ENCODE results near the gene SH3PXD2A. TPM values are rescaled to one million over a fixed set of nuclear protein-coding genes. Genes with fewer than 3 reads are reported as not detected.

Gene SH3PXD2A
- total RNA-seq, 1 donor = 58.3 TPM

- peak; percentile 76 for DNase-seq (ENCODE audit: low read depth)
- no peak overlapping the region for H3K4me3 ChIP-seq (ENCODE audit: low read depth, low read length)
- peak; percentile 91 for TF ChIP-seq CTCF (IDR thresholded peaks at IDR 0.05; ENCODE audit: insufficient read depth, low read depth, low read length)
Observed at GRCh38 chr10:103605359-103606096, 249.8 kb downstream of the SH3PXD2A start.

- DNase-seq (ENCODE audit: low read depth) = no peak
- H3K4me3 ChIP-seq (ENCODE audit: low read depth, low read length) = no peak overlapping the region
- no peak for TF ChIP-seq CTCF (IDR thresholded peaks at IDR 0.05; ENCODE audit: insufficient read depth, low read depth, low read length)
Observed at GRCh38 chr10:103603382-103603781, 252.0 kb downstream of the SH3PXD2A start.

- DNase-seq (ENCODE audit: low read depth) = no peak
- no peak overlapping the region for H3K4me3 ChIP-seq (ENCODE audit: low read depth, low read length)
- no peak for TF ChIP-seq CTCF (IDR thresholded peaks at IDR 0.05; ENCODE audit: insufficient read depth, low read depth, low read length)
Observed at GRCh38 chr10:103602852-103603155, 252.6 kb downstream of the SH3PXD2A start.

GRCh38 chr10:103602028-103602851 lies 253.1 kb downstream of the SH3PXD2A start:
- no peak for TF ChIP-seq CTCF (IDR thresholded peaks at IDR 0.05; ENCODE audit: insufficient read depth, low read depth, low read length)

GRCh38 chr10:103600956-103601569 lies 254.3 kb downstream of the SH3PXD2A start:
- H3K4me3 ChIP-seq (ENCODE audit: low read depth, low read length) = no peak overlapping the region
- TF ChIP-seq CTCF (IDR thresholded peaks at IDR 0.05; ENCODE audit: insufficient read depth, low read depth, low read length) = no peak
- DNase-seq (ENCODE audit: low read depth) = no peak

More at GRCh38 chr10:103602028-103602851, 253.1 kb downstream of the SH3PXD2A start:
- H3K4me3 ChIP-seq (ENCODE audit: low read depth, low read length) = no peak overlapping the region
- no peak for DNase-seq (ENCODE audit: low read depth)

GRCh38 chr10:103600325-103600724 lies 255.1 kb downstream of the SH3PXD2A start:
- TF ChIP-seq CTCF (IDR thresholded peaks at IDR 0.05; ENCODE audit: insufficient read depth, low read depth, low read length) = no peak
- DNase-seq (ENCODE audit: low read depth) = no peak
- H3K4me3 ChIP-seq (ENCODE audit: low read depth, low read length) = no peak overlapping the region

Data from fibroblast of villous mesenchyme (primary cell).